Measurements from ENCODE around the gene MCM10.

The MCM10 gene

GRCh38 chr10:13167568-13167967 is 6.2 kb downstream of the MCM10 start:
- no peak for FAIRE-seq

GRCh38 chr10:13168781-13169180 is 7.4 kb downstream of the MCM10 start:
- no peak for FAIRE-seq

GRCh38 chr10:13173616-13174015 is 12.3 kb downstream of the MCM10 start:
- no peak for FAIRE-seq

- FAIRE-seq: no peak
Measured at GRCh38 chr10:13180788-13181187, 19.4 kb downstream of the MCM10 start.

GRCh38 chr10:13182424-13182823 is 21.1 kb downstream of the MCM10 start:
- no peak for FAIRE-seq

- no peak for FAIRE-seq
Measured at GRCh38 chr10:13183625-13184024, 22.3 kb downstream of the MCM10 start.

GRCh38 chr10:13184276-13184675 is 22.9 kb downstream of the MCM10 start:
- no peak for FAIRE-seq

GRCh38 chr10:13184730-13185514 is 23.6 kb downstream of the MCM10 start:
- FAIRE-seq: no peak

- no peak for FAIRE-seq
Measured at GRCh38 chr10:13187135-13187534, 25.8 kb downstream of the MCM10 start.

- no peak for FAIRE-seq
Measured at GRCh38 chr10:13188593-13188992, 27.2 kb downstream of the MCM10 start.

- FAIRE-seq: no peak
Measured at GRCh38 chr10:13189961-13190360, 28.6 kb downstream of the MCM10 start.

- FAIRE-seq: no peak
Measured at GRCh38 chr10:13190816-13191215, 29.5 kb downstream of the MCM10 start.

- no peak for FAIRE-seq
Measured at GRCh38 chr10:13191362-13191761, 30.0 kb downstream of the MCM10 start.

GRCh38 chr10:13193637-13194036 is 32.3 kb downstream of the MCM10 start:
- FAIRE-seq: no peak

- FAIRE-seq: no peak
Measured at GRCh38 chr10:13195016-13195415, 33.7 kb downstream of the MCM10 start.

- FAIRE-seq: no peak
Measured at GRCh38 chr10:13201132-13201531, 39.8 kb downstream of the MCM10 start.

GRCh38 chr10:13206091-13206490 is 44.7 kb downstream of the MCM10 start:
- FAIRE-seq: no peak

- FAIRE-seq: no peak
Measured at GRCh38 chr10:13206546-13207443, 45.4 kb downstream of the MCM10 start.

GRCh38 chr10:13213163-13213562 is 51.8 kb downstream of the MCM10 start:
- FAIRE-seq: no peak

GRCh38 chr10:13218878-13219277 is 57.5 kb downstream of the MCM10 start:
- FAIRE-seq: no peak

- FAIRE-seq: no peak
Measured at GRCh38 chr10:13219685-13220670, 58.6 kb downstream of the MCM10 start.

GRCh38 chr10:13221572-13221971 is 60.2 kb downstream of the MCM10 start:
- no peak for FAIRE-seq

- no peak for FAIRE-seq
Measured at GRCh38 chr10:13222151-13222550, 60.8 kb downstream of the MCM10 start.
